Gastroesophageal sphincter (tissue), 3 donors: Measurements from ENCODE around the gene DCAF12.

Experiments
- EP300 ChIP-seq: sonication (generic); formaldehyde crosslinking; IDR thresholded peaks from one replicate; pipeline ENCODE4 v1.6.1; 2017; ENCODE audit warnings: antibody characterized with exemption, mild to moderate bottlenecking
- POLR2A ChIP-seq, 2 donors: fragments of 450-650 bp; IDR thresholded peaks; one replicate each; pipeline ENCODE4 v1.6.1; 2017; ENCODE audit warnings: antibody characterized with exemption in 2 of 2, mild to moderate bottlenecking in 2 of 2, moderate library complexity in 1 of 2
- POLR2AphosphoS5 ChIP-seq: sonication (generic); formaldehyde crosslinking; IDR thresholded peaks from one replicate; pipeline ENCODE4 v1.6.1; 2017; ENCODE audit warnings: antibody characterized with exemption
- TF ChIP-seq, protein P1 (sequence below), 4 experiments: fragments of 200-600 bp in 2 of 4; fragments of 450-650 bp in 2 of 4; sonication (generic) in 1 of 4; IDR thresholded peaks; one replicate each; pipeline ENCODE4 v1.5.1; 2017 to 2019; ENCODE audit warnings: antibody characterized with exemption in 4 of 4, mild to moderate bottlenecking in 2 of 4, moderate library complexity in 2 of 4

DNA sequence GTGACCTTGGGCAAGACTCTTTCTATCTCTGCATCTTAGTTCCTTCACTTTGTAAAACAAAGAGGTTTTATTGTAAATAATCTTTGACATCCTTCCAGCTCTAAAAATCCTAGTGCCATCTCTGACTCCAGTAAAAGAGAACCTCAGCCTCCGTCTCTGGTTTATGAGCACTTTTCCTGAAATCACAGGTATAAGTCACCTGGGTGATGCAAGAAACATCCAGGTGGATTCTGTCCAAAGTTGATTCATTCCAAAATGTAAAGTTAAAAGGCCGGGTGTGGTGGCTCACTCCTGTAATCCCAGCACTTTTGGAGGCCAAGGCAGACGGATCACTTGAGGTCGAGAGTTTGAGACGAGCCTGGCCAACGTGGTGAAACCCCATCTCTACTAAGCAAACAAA, 56.7 kb downstream of the DCAF12 start:
- TF ChIP-seq POLR2A (IDR thresholded peaks at IDR 0.05) (no peak), POLR2AphosphoS5 (no peak), EP300 (no peak)
- TF ChIP-seq, protein P1, sequence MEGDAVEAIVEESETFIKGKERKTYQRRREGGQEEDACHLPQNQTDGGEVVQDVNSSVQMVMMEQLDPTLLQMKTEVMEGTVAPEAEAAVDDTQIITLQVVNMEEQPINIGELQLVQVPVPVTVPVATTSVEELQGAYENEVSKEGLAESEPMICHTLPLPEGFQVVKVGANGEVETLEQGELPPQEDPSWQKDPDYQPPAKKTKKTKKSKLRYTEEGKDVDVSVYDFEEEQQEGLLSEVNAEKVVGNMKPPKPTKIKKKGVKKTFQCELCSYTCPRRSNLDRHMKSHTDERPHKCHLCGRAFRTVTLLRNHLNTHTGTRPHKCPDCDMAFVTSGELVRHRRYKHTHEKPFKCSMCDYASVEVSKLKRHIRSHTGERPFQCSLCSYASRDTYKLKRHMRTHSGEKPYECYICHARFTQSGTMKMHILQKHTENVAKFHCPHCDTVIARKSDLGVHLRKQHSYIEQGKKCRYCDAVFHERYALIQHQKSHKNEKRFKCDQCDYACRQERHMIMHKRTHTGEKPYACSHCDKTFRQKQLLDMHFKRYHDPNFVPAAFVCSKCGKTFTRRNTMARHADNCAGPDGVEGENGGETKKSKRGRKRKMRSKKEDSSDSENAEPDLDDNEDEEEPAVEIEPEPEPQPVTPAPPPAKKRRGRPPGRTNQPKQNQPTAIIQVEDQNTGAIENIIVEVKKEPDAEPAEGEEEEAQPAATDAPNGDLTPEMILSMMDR (IDR thresholded peaks at IDR 0.05), result no peak
